Mesenchymal stem cell (in vitro differentiated cells and primary cell): ENCODE measurements around the gene OTOS.
A peak's percentile ranks its signal among the peaks of the same experiment; 100 is the strongest.

Experiments used
- DNase-seq: peaks from one replicate; pipeline ENCODE4 v3.0.0-alpha.2; 2013
- H2AFZ ChIP-seq: one replicate; pipeline ENCODE4 v1.6.1; 2013; ENCODE audit warnings: low read depth, mild to moderate bottlenecking, control low read depth, inconsistent platforms, low read length, moderate library complexity
- H2AK5ac ChIP-seq: 2 replicates; pipeline ENCODE4 v1.6.1; 2013; ENCODE audit warnings: low read length, moderate library complexity, mild to moderate bottlenecking, inconsistent platforms; ENCODE audit not compliant: severe bottlenecking
- H2BK120ac ChIP-seq: one replicate; pipeline ENCODE4 v1.6.1; 2013; ENCODE audit warnings: low read depth, mild to moderate bottlenecking, inconsistent platforms, low read length, moderate library complexity
- H2BK12ac ChIP-seq, 2 experiments: one replicate each; pipeline ENCODE4 v1.6.1; 2013; ENCODE audit warnings: inconsistent platforms in 2 of 2, low read length in 2 of 2, mild to moderate bottlenecking in 2 of 2, moderate library complexity in 2 of 2, control low read depth in 1 of 2
- H2BK15ac ChIP-seq: one replicate; pipeline ENCODE4 v1.6.1; 2013; ENCODE audit warnings: mild to moderate bottlenecking, low read depth, inconsistent platforms; ENCODE audit not compliant: poor library complexity, severe bottlenecking
- H2BK5ac ChIP-seq: 2 replicates; pipeline ENCODE4 v1.6.1; 2013; ENCODE audit warnings: low read depth, mild to moderate bottlenecking, low read length, control low read depth, inconsistent platforms; ENCODE audit not compliant: poor library complexity, severe bottlenecking
- H3K14ac ChIP-seq, 2 experiments: one replicate each; pipeline ENCODE4 v1.6.1; 2013; ENCODE audit warnings: inconsistent platforms in 2 of 2, low read length in 2 of 2, control low read depth in 1 of 2, mild to moderate bottlenecking in 1 of 2, moderate library complexity in 1 of 2
- H3K18ac ChIP-seq, 2 experiments: one replicate each; pipeline ENCODE4 v1.6.1; 2013; ENCODE audit warnings: inconsistent platforms in 2 of 2, low read length in 2 of 2, control low read depth in 1 of 2, low read depth in 1 of 2, mild to moderate bottlenecking in 1 of 2
- H3K23ac ChIP-seq, 2 experiments: one replicate each; pipeline ENCODE4 v1.6.1; 2013; ENCODE audit warnings: inconsistent platforms in 2 of 2, low read length in 2 of 2, mild to moderate bottlenecking in 2 of 2, moderate library complexity in 2 of 2, control low read depth in 1 of 2
- H3K27ac ChIP-seq: 2 replicates; pipeline ENCODE4 v1.5.1; 2013; ENCODE audit warnings: mild to moderate bottlenecking, moderate library complexity, low read length, control low read depth, inconsistent platforms; ENCODE audit not compliant: poor library complexity, severe bottlenecking
- H3K27me3 ChIP-seq, 2 experiments: 2 replicates each; pipeline versions ENCODE4 v1.6.1 to v1.7.0; 2013; ENCODE audit warnings: low read length in 2 of 2, mild to moderate bottlenecking in 2 of 2, moderate library complexity in 2 of 2, control low read depth in 1 of 2, inconsistent platforms in 1 of 2; ENCODE audit not compliant: control insufficient read depth in 1 of 2, insufficient read depth in 1 of 2
- H3K36me3 ChIP-seq, 2 experiments: 2 replicates each; pipeline versions ENCODE4 v1.6.1 to v1.7.0; 2013; ENCODE audit warnings: low read length in 2 of 2, control low read depth in 1 of 2, inconsistent platforms in 1 of 2, low read depth in 1 of 2, mild to moderate bottlenecking in 1 of 2; ENCODE audit not compliant: insufficient read depth in 2 of 2, control insufficient read depth in 1 of 2
- H3K4ac ChIP-seq, 2 experiments: one replicate each; pipeline ENCODE4 v1.6.1; 2013; ENCODE audit warnings: inconsistent platforms in 2 of 2, low read length in 2 of 2, mild to moderate bottlenecking in 2 of 2, moderate library complexity in 2 of 2, control low read depth in 1 of 2, low read depth in 1 of 2
- H3K4me1 ChIP-seq: 2 replicates; pipeline ENCODE4 v1.6.1; 2013; ENCODE audit warnings: low read depth, low read length, control low read depth; ENCODE audit not compliant: control insufficient read depth, insufficient read depth
- H3K4me2 ChIP-seq: 2 replicates; pipeline ENCODE4 v1.6.1; 2013; ENCODE audit warnings: low read length, mild to moderate bottlenecking, inconsistent platforms; ENCODE audit not compliant: poor library complexity, severe bottlenecking
- H3K4me3 ChIP-seq, 2 experiments: 2 replicates each; pipeline versions ENCODE4 v1.5.1 to v1.7.0; 2013; ENCODE audit warnings: low read length in 2 of 2, mild to moderate bottlenecking in 2 of 2, control low read depth in 1 of 2, low read depth in 1 of 2; ENCODE audit not compliant: insufficient read depth in 1 of 2
- H3K79me1 ChIP-seq: replicated peaks from 2 replicates; pipeline ENCODE4 v1.6.1; 2013; ENCODE audit warnings: mild to moderate bottlenecking, control low read depth, low read length, inconsistent platforms; ENCODE audit not compliant: poor library complexity, severe bottlenecking
- H3K9ac ChIP-seq: 2 replicates; pipeline ENCODE4 v1.7.0; 2013; ENCODE audit warnings: mild to moderate bottlenecking, low read length, moderate library complexity
- H3K9me3 ChIP-seq: 2 replicates; pipeline ENCODE4 v1.7.0; 2013; ENCODE audit warnings: mild to moderate bottlenecking, low read length; ENCODE audit not compliant: control insufficient read depth
- H4K8ac ChIP-seq: one replicate; pipeline ENCODE4 v1.6.1; 2013; ENCODE audit warnings: inconsistent platforms, mild to moderate bottlenecking, low read length, moderate library complexity
- H4K91ac ChIP-seq: one replicate; pipeline ENCODE4 v1.6.1; 2013; ENCODE audit warnings: mild to moderate bottlenecking, low read length, inconsistent platforms
- WGBS: methylation state at CpG from one replicate; pipeline ENCODE4 v1.1.7; 2013; ENCODE audit warnings: mixed read lengths; 5-methylcytosine and 5-hydroxymethylcytosine counted together

The OTOS gene

DNA sequence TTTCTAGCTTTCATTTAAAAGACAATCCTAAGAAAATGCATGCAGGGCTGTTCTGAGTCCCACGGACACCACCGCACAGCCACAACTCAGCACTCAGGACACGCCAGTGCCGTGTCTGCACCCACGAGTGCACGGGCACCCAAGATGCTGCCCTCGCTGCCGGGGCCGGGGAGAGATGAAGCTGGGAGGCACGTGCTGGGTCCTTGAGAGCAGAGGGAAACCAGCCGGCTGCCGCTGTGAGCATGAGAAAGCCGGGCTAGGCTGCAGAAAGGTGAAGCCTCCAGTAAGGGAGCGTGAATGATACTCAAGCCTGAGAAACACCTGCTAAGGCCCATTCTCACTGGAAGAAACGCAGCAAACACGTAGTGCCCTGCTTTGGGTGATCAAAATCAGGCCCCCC lies 9.2 kb downstream of the OTOS start:
- Histone ChIP-seq H3K27ac (no peak overlapping the region), H3K36me3 (peaks cover 71 to 76% of the 10 kb centered on the region in 2 experiments), H3K4me2 (no peak overlapping the region), H2BK15ac (no peak overlapping the region), H3K9me3 (no peaks in the 10 kb centered on the region), H4K91ac (no peak overlapping the region), H2BK12ac (no peak overlapping the region), H4K8ac (no peak overlapping the region), H3K27me3 (no peaks in the 10 kb centered on the region), H2AK5ac (no peak overlapping the region), H3K14ac (no peak overlapping the region), H3K18ac (no peak overlapping the region), H3K9ac (no peak overlapping the region), H2AFZ (no peak overlapping the region), H2BK120ac (no peak overlapping the region), H3K4me1 (peaks cover 13% of the 10 kb centered on the region), H3K4me3 (no peak overlapping the region), H2BK5ac (no peak overlapping the region), H3K79me1 (peaks cover 44% of the 10 kb centered on the region), H3K4ac (no peak overlapping the region), H3K23ac (no peak overlapping the region)
- no peak for DNase-seq
- 97% methylated on average over 16 of the region's 16 CpGs for WGBS

GRCh38 chr2:240130393-240131195 lies 9.9 kb downstream of the OTOS start:
- H2BK15ac ChIP-seq: no peak overlapping the region
- H3K4me3 ChIP-seq: no peak overlapping the region
- peaks cover 44% of the 10 kb centered on the region for H3K79me1 ChIP-seq
- no peak overlapping the region for H3K4me2 ChIP-seq
- H4K91ac ChIP-seq: peak overlapping the region; percentile 18
- H2BK5ac ChIP-seq: no peak overlapping the region
- no peak overlapping the region for H4K8ac ChIP-seq
- H3K23ac ChIP-seq: no peak overlapping the region
- H2AFZ ChIP-seq: no peak overlapping the region
- peaks cover 78 to 83% of the 10 kb centered on the region in 2 experiments for H3K36me3 ChIP-seq
- H2BK12ac ChIP-seq: no peak overlapping the region
- H3K4me1 ChIP-seq: peaks cover 13% of the 10 kb centered on the region
- H3K27ac ChIP-seq: no peak overlapping the region
- no peak overlapping the region for H2BK120ac ChIP-seq
- no peaks in the 10 kb centered on the region for H3K9me3 ChIP-seq
- DNase-seq: no peak
- no peak overlapping the region for H3K18ac ChIP-seq
- H3K27me3 ChIP-seq: no peaks in the 10 kb centered on the region
- no peak overlapping the region for H3K9ac ChIP-seq
- no peak overlapping the region for H2AK5ac ChIP-seq
- WGBS: 95% methylated on average over 21 of the region's 23 CpGs
- no peak overlapping the region for H3K4ac ChIP-seq
- H3K14ac ChIP-seq: no peak overlapping the region

DNA sequence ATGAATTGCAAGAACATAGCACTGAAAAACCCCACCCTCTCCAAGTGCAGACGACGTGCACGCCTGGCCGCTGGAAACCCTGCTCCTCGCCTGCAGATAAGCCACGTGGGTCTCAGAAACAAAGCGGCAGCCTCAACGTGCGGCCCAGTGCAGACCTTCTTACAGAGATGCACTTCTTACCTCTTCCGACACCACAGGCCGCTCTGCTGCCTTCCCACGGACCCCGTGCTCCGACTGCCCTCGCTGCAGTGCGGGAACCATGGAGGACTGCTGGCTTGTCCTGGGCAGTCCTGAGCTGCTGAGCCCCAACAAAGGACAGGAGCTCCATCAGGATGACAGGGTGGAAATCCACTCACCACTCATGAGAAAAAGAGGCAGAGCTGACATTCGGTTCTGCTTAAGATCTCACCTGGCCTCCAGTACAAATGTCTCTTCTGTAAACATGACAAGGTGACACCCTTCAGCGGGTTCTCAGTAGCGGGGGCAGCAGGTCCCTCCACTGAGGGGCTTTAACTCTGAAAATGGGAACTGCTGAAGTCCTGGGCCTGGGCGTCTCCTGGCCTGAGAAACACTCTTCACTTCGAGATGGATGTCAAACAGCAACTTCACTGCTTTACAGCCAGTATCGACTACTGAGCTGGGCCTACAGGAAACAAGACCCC lies 10.6 kb downstream of the OTOS start:
- Histone ChIP-seq H2BK120ac (no peak overlapping the region), H3K23ac (no peak overlapping the region), H4K91ac (no peak overlapping the region), H3K36me3 (peaks cover 80 to 84% of the 10 kb centered on the region in 2 experiments), H3K4me1 (peaks cover 8% of the 10 kb centered on the region), H3K27me3 (no peaks in the 10 kb centered on the region), H4K8ac (no peak overlapping the region), H3K4me2 (no peak overlapping the region), H3K14ac (no peak overlapping the region), H2BK5ac (no peak overlapping the region), H2BK12ac (no peak overlapping the region), H3K9me3 (no peaks in the 10 kb centered on the region), H3K79me1 (peaks cover 44% of the 10 kb centered on the region), H3K9ac (no peak overlapping the region), H2AK5ac (no peak overlapping the region), H3K18ac (no peak overlapping the region), H3K4ac (no peak overlapping the region), H3K27ac (no peak overlapping the region), H2BK15ac (no peak overlapping the region), H3K4me3 (no peak overlapping the region), H2AFZ (no peak overlapping the region)
- DNase-seq: no peak
- WGBS: 98% methylated on average over 22 of the region's 22 CpGs

DNA sequence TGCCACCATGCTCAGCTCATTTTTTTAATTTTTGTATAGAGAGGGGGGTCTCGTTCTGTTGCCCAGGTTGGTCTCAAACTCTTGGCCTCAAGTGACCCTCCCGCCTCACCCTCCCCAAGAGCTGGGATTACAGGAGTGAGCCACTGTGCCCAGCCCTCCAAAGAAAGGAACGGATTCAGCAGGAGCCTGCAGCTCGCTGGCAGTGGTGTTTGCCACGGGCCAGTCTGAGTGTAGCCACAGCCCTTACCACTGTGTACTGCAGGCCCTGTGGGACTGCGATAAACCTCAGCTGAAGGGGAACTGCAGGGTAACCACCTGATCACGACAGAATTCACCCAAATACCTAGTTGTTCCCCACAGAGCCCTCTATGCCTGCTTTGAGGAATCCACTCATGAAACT lies 11.1 kb downstream of the OTOS start:
- Histone ChIP-seq H3K4me1 (peaks cover 2% of the 10 kb centered on the region), H4K91ac (no peak overlapping the region), H2AFZ (no peak overlapping the region), H2BK5ac (no peak overlapping the region), H3K27me3 (no peaks in the 10 kb centered on the region), H3K4me3 (no peak overlapping the region), H3K4me2 (no peak overlapping the region), H2BK120ac (no peak overlapping the region), H2BK12ac (no peak overlapping the region), H3K27ac (no peak overlapping the region), H3K14ac (no peak overlapping the region), H3K4ac (no peak overlapping the region), H3K36me3 (peaks cover 80 to 82% of the 10 kb centered on the region in 2 experiments), H2BK15ac (no peak overlapping the region), H3K9ac (no peak overlapping the region), H2AK5ac (no peak overlapping the region), H3K23ac (no peak overlapping the region), H3K79me1 (peaks cover 44% of the 10 kb centered on the region), H4K8ac (no peak overlapping the region), H3K9me3 (no peaks in the 10 kb centered on the region), H3K18ac (no peak overlapping the region)
- DNase-seq: no peak
- 99% methylated on average over 7 of the region's 7 CpGs for WGBS
